ENCODE results near the gene F5.

F5 gene

DNA sequence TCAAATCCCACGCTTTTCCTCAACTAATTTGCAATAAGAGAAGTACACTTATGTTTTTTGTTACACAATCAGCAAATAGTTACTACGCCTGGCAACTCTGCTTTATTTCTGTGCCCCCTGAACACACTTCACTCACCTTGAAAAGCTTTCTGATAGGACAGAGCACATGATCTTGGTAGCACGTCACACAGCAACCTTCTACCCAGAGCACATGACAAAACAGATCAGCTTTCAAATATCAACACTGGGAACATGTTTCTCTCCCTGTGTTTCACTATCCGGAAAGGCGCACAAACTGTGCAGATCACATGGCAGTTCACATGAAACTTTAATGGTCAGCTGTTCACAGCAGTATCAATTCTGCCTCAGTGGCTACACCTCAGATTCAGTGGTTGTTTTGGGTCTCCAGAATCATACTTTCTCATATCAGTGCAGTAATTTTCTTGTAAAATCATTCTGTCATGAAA is 102.7 kb downstream of the F5 start:
- DNase-seq (ENCODE audit: low read depth): peak; percentile 68
- H3K4me3 ChIP-seq (ENCODE audit: low read length): peak overlapping the region; percentile 75
- TF ChIP-seq, protein P1, sequence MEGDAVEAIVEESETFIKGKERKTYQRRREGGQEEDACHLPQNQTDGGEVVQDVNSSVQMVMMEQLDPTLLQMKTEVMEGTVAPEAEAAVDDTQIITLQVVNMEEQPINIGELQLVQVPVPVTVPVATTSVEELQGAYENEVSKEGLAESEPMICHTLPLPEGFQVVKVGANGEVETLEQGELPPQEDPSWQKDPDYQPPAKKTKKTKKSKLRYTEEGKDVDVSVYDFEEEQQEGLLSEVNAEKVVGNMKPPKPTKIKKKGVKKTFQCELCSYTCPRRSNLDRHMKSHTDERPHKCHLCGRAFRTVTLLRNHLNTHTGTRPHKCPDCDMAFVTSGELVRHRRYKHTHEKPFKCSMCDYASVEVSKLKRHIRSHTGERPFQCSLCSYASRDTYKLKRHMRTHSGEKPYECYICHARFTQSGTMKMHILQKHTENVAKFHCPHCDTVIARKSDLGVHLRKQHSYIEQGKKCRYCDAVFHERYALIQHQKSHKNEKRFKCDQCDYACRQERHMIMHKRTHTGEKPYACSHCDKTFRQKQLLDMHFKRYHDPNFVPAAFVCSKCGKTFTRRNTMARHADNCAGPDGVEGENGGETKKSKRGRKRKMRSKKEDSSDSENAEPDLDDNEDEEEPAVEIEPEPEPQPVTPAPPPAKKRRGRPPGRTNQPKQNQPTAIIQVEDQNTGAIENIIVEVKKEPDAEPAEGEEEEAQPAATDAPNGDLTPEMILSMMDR (IDR thresholded peaks at IDR 0.05; ENCODE audit: insufficient read depth, low read depth, low read length, missing control alignments): no peak

DNA sequence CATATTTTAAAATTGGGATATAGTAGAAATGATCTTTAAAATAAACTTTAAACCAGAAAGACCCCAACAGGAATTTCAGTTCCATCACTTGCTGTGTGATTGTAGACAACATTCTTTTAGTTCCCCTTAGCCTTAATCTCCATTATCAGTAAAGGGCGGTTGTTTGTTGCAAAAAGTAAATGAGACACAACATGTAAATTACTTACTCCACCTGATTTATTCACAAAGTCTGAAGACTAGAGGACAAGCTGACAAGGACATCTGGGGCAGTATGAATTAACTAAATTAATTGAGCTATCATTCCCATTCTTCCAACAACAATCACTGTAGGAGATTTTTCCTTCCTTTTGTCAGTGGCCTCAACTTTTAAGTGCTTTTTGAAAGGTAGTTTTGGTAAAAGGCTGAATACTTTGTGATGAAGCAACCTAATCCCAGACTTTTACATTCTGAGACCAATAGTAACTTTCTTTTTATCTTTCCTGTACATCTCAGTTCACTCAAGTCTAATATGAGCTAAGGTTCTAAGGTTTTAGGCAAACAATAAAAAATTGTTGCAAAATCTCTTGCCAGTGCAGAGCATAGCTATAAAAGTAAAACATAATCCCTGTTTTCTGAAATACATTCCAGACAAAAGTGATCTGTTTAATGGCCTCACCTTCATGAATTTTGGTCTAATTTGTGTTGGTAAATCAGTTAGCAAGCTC is 106.8 kb downstream of the F5 start:
- no peak for DNase-seq (ENCODE audit: low read depth)
- TF ChIP-seq, protein P1 (IDR thresholded peaks at IDR 0.05; ENCODE audit: insufficient read depth, low read depth, low read length, missing control alignments): no peak
- no peak overlapping the region for H3K4me3 ChIP-seq (ENCODE audit: low read length)

DNA sequence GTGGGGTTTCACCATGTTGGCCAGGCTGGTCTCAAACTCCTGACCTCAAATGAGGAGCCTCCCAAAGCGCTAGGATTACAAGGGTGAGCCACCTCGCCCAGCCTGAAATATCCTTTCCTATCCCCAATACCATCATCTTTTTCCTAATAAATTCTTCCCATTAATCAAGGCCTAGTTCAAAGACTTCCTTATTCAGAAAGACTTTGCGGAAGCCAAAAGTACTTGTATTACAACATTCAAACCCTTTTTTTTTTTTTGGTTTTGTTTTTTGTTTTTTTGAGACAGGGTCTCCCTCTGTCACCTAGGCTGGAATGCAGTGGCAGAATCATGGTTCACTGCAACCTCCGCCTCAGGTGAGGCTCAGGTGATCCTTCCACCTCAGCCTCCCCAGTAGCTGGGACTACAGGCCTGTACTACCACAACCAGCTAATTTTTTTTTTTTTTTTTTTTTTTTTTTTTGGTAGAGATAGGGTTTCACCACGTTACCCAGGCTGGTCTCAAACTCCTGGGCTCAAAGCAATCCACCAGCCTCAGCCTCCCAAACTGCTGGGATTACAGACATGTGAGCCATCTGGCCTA is 108.1 kb downstream of the F5 start:
- TF ChIP-seq, protein P1 (IDR thresholded peaks at IDR 0.05; ENCODE audit: insufficient read depth, low read depth, low read length, missing control alignments): no peak
- no peak for DNase-seq (ENCODE audit: low read depth)

DNA sequence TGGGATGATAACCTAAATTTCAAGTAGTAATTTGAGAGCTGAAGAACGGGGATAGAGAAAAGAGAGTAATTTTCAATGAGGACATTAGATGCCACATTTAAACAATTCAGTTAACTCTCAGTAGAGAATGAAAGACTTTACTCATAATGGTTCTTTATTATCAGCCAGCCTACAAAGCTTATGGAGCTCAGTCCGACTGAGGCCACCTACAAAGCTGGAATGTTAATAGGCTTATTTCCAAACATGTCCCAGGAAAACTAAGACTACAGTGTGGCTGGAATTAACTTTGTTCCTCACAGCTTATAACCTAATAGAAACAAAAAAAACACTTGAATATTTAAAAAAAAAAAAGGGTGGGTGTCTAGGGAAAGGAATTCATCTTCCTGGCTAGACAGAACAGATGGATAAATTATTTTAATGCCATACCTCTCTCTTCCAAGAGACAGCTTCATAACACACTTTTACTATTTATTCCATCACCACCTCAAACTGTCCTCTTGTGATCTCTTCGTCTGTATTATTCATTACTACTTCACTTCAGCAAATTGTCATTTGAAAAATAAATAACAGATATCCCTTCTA is 110.4 kb downstream of the F5 start:
- TF ChIP-seq, protein P1 (IDR thresholded peaks at IDR 0.05; ENCODE audit: insufficient read depth, low read depth, low read length, missing control alignments): no peak
- no peak for DNase-seq (ENCODE audit: low read depth)
- H3K4me3 ChIP-seq (ENCODE audit: low read length): no peak overlapping the region

More for the DNA sequence above, 108.1 kb downstream of the F5 start:
- H3K4me3 ChIP-seq (ENCODE audit: low read length): no peak overlapping the region

DNA sequence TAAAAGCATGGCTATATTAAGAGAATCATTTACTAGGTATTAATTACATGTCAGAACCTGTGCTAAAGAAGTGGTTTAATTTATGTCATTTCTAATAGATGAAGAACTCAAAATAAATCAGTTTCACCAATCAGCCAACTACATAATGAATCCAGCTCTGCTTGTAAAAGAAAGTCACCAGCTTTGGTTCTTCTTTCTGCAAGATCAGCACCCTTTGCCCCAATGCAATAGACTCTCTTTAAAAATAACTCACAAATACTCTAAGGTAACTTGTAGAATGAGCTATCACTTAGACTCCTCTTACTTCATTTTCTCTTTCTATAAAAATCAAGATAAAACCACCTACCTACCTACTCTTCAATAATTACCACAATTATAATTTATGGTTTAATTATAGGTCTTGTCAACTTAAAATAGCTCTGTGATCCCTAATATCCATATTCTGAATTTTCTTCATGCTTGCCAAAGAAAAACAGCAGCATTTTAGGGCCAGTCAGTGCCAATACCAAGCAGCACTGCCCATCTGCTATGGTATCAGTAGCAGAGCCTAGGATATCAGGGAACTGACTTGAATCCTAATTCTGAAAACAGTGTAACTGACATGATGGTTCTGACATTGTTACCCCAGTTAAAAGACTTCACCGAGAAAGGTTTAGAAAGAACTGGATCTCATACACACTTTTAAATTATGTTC is 111.8 kb downstream of the F5 start:
- no peak for DNase-seq (ENCODE audit: low read depth)
- H3K4me3 ChIP-seq (ENCODE audit: low read length): no peak overlapping the region
- TF ChIP-seq, protein P1 (IDR thresholded peaks at IDR 0.05; ENCODE audit: insufficient read depth, low read depth, low read length, missing control alignments): no peak

DNA sequence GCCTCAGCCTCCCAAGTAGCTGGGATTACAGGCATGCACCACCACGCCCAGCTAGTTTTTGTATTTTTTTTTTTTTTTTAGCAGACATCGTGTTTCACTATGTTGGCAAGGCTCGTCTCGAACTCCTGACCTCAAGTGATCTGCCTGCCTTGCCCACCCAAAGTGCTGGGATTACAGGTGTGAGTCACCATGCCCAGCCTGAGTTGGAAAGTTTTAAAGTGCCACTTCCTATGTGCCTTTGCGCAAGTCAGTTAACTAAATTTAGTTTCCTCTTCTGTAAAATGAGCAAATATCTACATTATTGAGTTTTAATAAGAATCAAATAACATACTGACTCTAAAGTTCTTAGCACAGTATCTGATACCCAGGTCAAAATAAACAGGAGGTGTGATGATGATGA is 112.9 kb downstream of the F5 start:
- TF ChIP-seq, protein P1 (IDR thresholded peaks at IDR 0.05; ENCODE audit: insufficient read depth, low read depth, low read length, missing control alignments): no peak
- DNase-seq (ENCODE audit: low read depth): no peak

More for the DNA sequence above, 112.9 kb downstream of the F5 start:
- H3K4me3 ChIP-seq (ENCODE audit: low read length): no peak overlapping the region
